Stomach (tissue), 9 donors: ENCODE data around the gene KCNK1. TPM values are rescaled to one million over a fixed set of nuclear protein-coding genes. Genes with fewer than 3 reads are reported as not detected.

Source experiments
- DNase-seq, 2 donors: peaks; one replicate each; pipeline versions ENCODE4 v3.0.0 to v3.0.0-alpha.2; 2013 to 2019
- H3K27ac ChIP-seq, 5 donors: fragments of 200-600 bp in 4 of 5; sonication (generic) in 4 of 5; one replicate each; pipeline ENCODE4 v1.5.1; 2013 to 2019; ENCODE audit warnings: mild to moderate bottlenecking in 1 of 5, moderate library complexity in 1 of 5
- H3K27me3 ChIP-seq, 3 donors: fragments of 200-600 bp; sonication (generic); one replicate each; pipeline ENCODE4 v1.5.1; 2017 to 2019; ENCODE audit warnings: mixed run types in 1 of 3
- H3K36me3 ChIP-seq, 4 donors: fragments of 200-600 bp; sonication (generic); 1 replicate in 3 of 4; 2 replicates in 1 of 4; pipeline ENCODE4 v1.5.1; 2016 to 2019
- H3K4me1 ChIP-seq, 4 donors: fragments of 200-600 bp; sonication (generic); one replicate each; pipeline ENCODE4 v1.5.1; 2016 to 2019
- H3K4me3 ChIP-seq, 4 donors: fragments of 200-600 bp; sonication (generic) in 3 of 4; one replicate each; pipeline ENCODE4 v1.5.1; 2016 to 2019; ENCODE audit warnings: mild to moderate bottlenecking in 1 of 4
- H3K9me3 ChIP-seq, 4 donors: fragments of 200-600 bp; sonication (generic); one replicate each; pipeline ENCODE4 v1.5.1; 2016 to 2019
- CTCF ChIP-seq, 7 experiments: fragments of 450-650 bp in 4 of 7; fragments of 200-600 bp in 3 of 7; sonication (generic) in 3 of 7; IDR thresholded peaks; one replicate each; pipeline ENCODE4 v1.5.1; 2016 to 2019; ENCODE audit warnings: antibody characterized with exemption in 7 of 7, control low read depth in 2 of 7, mild to moderate bottlenecking in 1 of 7
- EP300 ChIP-seq: sonication (generic); formaldehyde crosslinking; IDR thresholded peaks from one replicate; pipeline ENCODE4 v1.6.1; 2017; ENCODE audit warnings: antibody characterized with exemption
- POLR2A ChIP-seq, 4 donors: fragments of 450-650 bp; IDR thresholded peaks; one replicate each; pipeline ENCODE4 v1.6.1; 2016; ENCODE audit warnings: antibody characterized with exemption in 4 of 4, control low read depth in 2 of 4, mild to moderate bottlenecking in 1 of 4, moderate library complexity in 1 of 4
- POLR2AphosphoS5 ChIP-seq, 3 donors: sonication (generic); formaldehyde crosslinking; IDR thresholded peaks; one replicate each; pipeline ENCODE4 v1.6.1; 2016; ENCODE audit warnings: antibody characterized with exemption in 3 of 3
- WGBS, 5 donors: extraction: QIAGEN DNeasy Blood & Tissue Kit in 3 of 5; methylation state at CpG; one replicate each; pipeline versions ENCODE4 v1.1.5 to v1.1.7; 2013 to 2018; 5-methylcytosine and 5-hydroxymethylcytosine counted together
- intact Hi-C: fragments of 100-400 bp; cut with DNase I; formaldehyde crosslinking; loops from one replicate; pipeline ENCODE4 v1.15.1; 2023; ENCODE audit warnings: low total_unique reads
- polyA plus RNA-seq, 3 donors: library from polyadenylated mRNA; stranded (reverse); fragments of 200-250 nt; gene quantifications; one replicate each; pipeline ENCODE4 v1.2.3, GENCODE V29; 2013
- total RNA-seq, 5 donors: library from RNA; depleted of rRNA; stranded (reverse); fragments of >200 nt; gene quantifications; one replicate each; pipeline versions ENCODE4 v1.1.0 to v1.2.3, GENCODE V29; 2014 to 2016
- donor health status: healthy with polysubstance abuse.
- donor health status: Bipolar disorder and iron deficiency.
- donor health status: healthy.

The KCNK1 gene
- total and polyA plus RNA-seq, 8 donors = 4.1 to 52.5 (median 9.5) TPM

DNA sequence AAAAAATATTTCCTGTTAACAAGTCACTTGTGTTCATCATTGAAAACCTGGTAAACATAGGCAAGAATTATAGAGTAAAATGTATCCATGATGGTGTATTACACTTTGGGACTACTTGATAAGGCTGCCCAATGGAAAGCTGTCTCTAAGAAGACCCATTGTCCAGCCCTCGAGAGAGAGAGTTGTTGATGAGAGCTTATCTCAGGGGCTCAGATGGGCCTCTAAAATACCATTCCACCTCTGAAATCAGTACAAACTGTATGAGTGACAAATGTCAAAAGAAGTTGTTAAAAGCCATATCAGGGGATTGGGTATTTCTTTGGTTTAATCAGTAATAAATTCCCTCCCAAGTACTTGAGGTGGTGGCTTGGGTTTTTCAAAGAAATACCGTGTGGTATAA lies 96.1 kb downstream of the KCNK1 start:
- no peaks in the 10 kb centered on the region for H3K27me3 ChIP-seq
- H3K4me1 ChIP-seq = peaks cover 16 to 31% (median 21%) of the 10 kb centered on the region in 4 donors
- 81 to 96% (median 86%) methylated on average over 2 of the region's 2 CpGs for WGBS, 5 donors
- H3K36me3 ChIP-seq = no peaks in the 10 kb centered on the region
- H3K9me3 ChIP-seq = no peaks in the 10 kb centered on the region
- no peak for DNase-seq
- no peak overlapping the region for H3K4me3 ChIP-seq
- intact Hi-C loops = no loop called here
- no peak overlapping the region for H3K27ac ChIP-seq
- TF ChIP-seq POLR2AphosphoS5 (IDR thresholded peaks at IDR 0.05) (no peak), EP300 (no peak), POLR2A (IDR thresholded peaks at IDR 0.05) (no peak), CTCF (IDR thresholded peaks at IDR 0.05) (no peak)

DNA sequence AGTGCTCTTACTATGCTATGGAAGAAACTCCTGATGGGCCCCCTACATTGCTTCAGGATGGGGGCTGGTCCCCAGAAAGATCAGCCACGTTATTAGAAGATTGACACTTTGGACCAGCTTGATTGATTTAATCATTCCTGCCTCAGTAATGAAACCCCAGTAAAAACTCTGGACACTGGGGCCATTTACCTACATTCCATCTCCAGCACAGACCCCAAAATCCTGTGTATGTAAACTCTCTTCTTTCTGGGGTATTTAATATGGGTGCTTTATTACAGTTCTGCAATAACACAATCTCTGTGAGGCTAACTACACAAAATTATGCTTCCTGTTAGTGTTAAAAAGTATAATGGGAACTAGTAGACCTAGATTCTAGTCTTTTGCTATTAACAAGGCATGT lies 96.6 kb downstream of the KCNK1 start:
- TF ChIP-seq POLR2A (IDR thresholded peaks at IDR 0.05) (no peak), EP300 (no peak)
- Histone ChIP-seq H3K27ac (no peak overlapping the region), H3K27me3 (no peaks in the 10 kb centered on the region), H3K9me3 (no peaks in the 10 kb centered on the region), H3K4me3 (no peak overlapping the region), H3K36me3 (no peaks in the 10 kb centered on the region), H3K4me1 (peaks cover 16 to 27% (median 21%) of the 10 kb centered on the region in 4 donors)
- 67 to 83% (median 81%) methylated on average over 1 of the region's 1 CpG for WGBS, 5 donors
- intact Hi-C loops = no loop called here
- DNase-seq = no peak

GRCh38 chr1:233714631-233715217 lies 100.8 kb downstream of the KCNK1 start:
- Histone ChIP-seq H3K9me3 (no peaks in the 10 kb centered on the region), H3K4me3 (no peak overlapping the region), H3K4me1 (peaks cover 0 to 11% (median 4%) of the 10 kb centered on the region in 4 donors), H3K36me3 (no peaks in the 10 kb centered on the region), H3K27me3 (no peaks in the 10 kb centered on the region), H3K27ac (peak overlapping the region; percentile 6 to 64 (median 43))
- peak; percentile 24 to 60 for DNase-seq
- TF ChIP-seq POLR2A (IDR thresholded peaks at IDR 0.05) (no peak), EP300 (no peak), CTCF (IDR thresholded peaks at IDR 0.05) (no peak), POLR2AphosphoS5 (IDR thresholded peaks at IDR 0.05) (peak in 2 of 3 donors; percentile 72 to 86)
- 13 to 40% (median 30%) methylated on average over 4 of the region's 4 CpGs for WGBS, 5 donors
- intact Hi-C loops = no loop called here

DNA sequence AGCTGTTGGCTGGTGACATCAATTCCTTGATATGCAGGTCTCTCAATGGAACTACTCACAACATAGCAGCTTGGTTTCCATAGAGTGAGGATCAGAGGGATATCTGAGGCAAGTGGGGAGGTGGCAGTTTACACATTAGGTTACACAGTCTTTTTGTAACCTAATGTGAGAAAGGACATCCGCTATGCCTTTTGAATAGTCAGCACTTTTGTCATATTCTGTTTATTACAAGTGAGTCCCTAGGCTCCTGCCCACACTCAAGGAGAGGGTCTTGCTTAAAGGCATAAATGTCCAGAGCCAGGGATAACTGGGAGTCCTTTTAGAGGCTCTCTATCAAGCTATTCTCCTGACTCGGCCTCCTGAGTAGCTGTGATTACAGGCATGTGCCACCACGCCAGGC lies 104.2 kb downstream of the KCNK1 start:
- intact Hi-C loops = no loop called here
- DNase-seq = no peak
- TF ChIP-seq POLR2A (IDR thresholded peaks at IDR 0.05) (no peak), POLR2AphosphoS5 (IDR thresholded peaks at IDR 0.05) (no peak), CTCF (IDR thresholded peaks at IDR 0.05) (no peak), EP300 (no peak)
- no peak overlapping the region for H3K27ac ChIP-seq
- H3K27me3 ChIP-seq = no peaks in the 10 kb centered on the region
- H3K4me1 ChIP-seq = peaks cover 0 to 15% (median 4%) of the 10 kb centered on the region in 4 donors
- H3K36me3 ChIP-seq = no peaks in the 10 kb centered on the region
- WGBS, 5 donors = 87 to 98% (median 96%) methylated on average over 3 of the region's 3 CpGs
- no peaks in the 10 kb centered on the region for H3K9me3 ChIP-seq
- no peak overlapping the region for H3K4me3 ChIP-seq

GRCh38 chr1:233719655-233720341 lies 105.9 kb downstream of the KCNK1 start:
- Histone ChIP-seq H3K4me1 (peaks cover 0 to 12% (median 4%) of the 10 kb centered on the region in 4 donors), H3K27ac (no peak overlapping the region), H3K36me3 (no peaks in the 10 kb centered on the region), H3K27me3 (no peaks in the 10 kb centered on the region), H3K9me3 (no peaks in the 10 kb centered on the region), H3K4me3 (no peak overlapping the region)
- 70 to 94% (median 85%) methylated on average over 4 of the region's 4 CpGs for WGBS, 5 donors
- no peak for TF ChIP-seq POLR2A (IDR thresholded peaks at IDR 0.05)
- TF ChIP-seq EP300 = no peak
- no peak for TF ChIP-seq CTCF (IDR thresholded peaks at IDR 0.05)
- TF ChIP-seq POLR2AphosphoS5 (IDR thresholded peaks at IDR 0.05) = no peak
- no peak for DNase-seq
- intact Hi-C loops = no loop called here
